AG09309 (cell line): ENCODE measurements around the gene HMG20A.

Experiments
- DNase-seq: peaks from one replicate; pipeline ENCODE4 v3.0.0-alpha.2; 2010; ENCODE audit warnings: low read depth
- H3K4me3 ChIP-seq: 2 replicates; pipeline ENCODE4 v1.5.1; 2011; ENCODE audit warnings: mild to moderate bottlenecking, low read depth, low read length, moderate library complexity; ENCODE audit not compliant: control insufficient read depth
- CTCF ChIP-seq: IDR thresholded peaks from 2 replicates; pipeline ENCODE4 v1.5.1; 2011; ENCODE audit warnings: mild to moderate bottlenecking, low read depth, low read length, inconsistent platforms; ENCODE audit not compliant: insufficient read depth, control insufficient read depth; ENCODE audit errors: missing control alignments

Gene HMG20A

GRCh38 chr15:77510066-77511057, 89.7 kb downstream of the HMG20A start:
- H3K4me3 ChIP-seq = no peak overlapping the region
- no peak for DNase-seq
- TF ChIP-seq CTCF = no peak

- no peak for DNase-seq
- no peak for TF ChIP-seq CTCF
- H3K4me3 ChIP-seq = no peak overlapping the region
These were observed 91.2 kb downstream of the HMG20A start for GRCh38 chr15:77511869-77512268.

DNA sequence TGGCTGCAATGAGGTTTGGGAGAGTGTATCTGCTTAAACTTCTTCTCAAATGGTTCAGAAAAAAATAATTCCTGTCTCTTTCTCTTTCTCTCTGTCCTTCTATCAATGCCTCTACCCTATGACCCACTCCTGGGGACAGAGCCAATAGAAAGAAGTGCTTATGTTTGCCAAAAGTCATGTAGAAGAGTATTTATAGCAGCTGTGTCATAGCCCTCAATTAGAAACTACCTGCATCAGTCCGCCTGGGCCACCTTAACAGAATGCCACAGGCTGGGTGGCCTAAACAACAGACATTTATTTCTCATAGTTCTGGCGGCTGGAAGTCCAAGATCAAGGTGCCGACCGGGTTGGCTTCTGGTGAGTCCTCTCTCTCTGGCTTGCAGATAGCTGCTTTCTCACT, 92.5 kb downstream of the HMG20A start:
- no peak for DNase-seq
- no peak overlapping the region for H3K4me3 ChIP-seq
- TF ChIP-seq CTCF = no peak

DNA sequence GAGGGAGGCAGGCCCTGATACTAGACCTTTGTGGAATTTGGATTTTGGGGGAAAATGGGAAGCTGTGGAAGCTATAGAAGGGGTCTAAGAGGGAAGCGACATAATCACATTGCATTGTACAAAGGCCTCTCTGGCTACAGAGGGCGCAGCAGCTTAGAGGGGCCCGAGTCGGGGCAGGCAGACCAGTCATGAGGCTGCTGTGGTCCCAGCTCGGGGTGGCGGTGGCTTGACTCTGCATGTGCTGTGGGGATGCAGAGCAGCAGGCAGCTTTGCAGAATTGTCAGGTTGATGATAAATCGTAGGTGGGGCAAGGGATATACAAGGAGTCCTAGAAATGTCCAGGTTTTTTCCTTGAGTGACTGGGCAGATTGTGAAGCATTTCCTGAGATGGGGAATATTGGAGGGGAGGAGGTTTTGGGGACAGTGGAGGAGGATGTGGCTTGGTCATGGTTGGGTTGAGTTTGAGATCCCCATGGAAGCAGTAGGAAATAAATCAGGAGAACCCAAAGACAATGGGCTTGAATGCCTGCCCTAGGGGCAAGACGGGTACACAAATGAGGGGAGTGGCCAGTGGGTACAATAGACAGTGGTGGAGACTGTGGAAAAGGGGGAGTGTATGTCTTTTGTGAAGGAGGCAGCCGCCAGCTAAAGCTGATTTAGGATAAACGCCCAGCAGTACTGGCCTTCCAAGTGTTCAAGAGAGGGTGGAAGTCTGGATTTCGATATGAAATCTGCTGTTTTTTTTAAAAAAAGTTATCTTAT, 94.1 kb downstream of the HMG20A start:
- DNase-seq = no peak
- no peak for TF ChIP-seq CTCF

GRCh38 chr15:77515613-77516012, 94.9 kb downstream of the HMG20A start:
- no peak overlapping the region for H3K4me3 ChIP-seq
- no peak for TF ChIP-seq CTCF
- no peak for DNase-seq

More for the DNA sequence above, 94.1 kb downstream of the HMG20A start:
- no peak overlapping the region for H3K4me3 ChIP-seq

DNA sequence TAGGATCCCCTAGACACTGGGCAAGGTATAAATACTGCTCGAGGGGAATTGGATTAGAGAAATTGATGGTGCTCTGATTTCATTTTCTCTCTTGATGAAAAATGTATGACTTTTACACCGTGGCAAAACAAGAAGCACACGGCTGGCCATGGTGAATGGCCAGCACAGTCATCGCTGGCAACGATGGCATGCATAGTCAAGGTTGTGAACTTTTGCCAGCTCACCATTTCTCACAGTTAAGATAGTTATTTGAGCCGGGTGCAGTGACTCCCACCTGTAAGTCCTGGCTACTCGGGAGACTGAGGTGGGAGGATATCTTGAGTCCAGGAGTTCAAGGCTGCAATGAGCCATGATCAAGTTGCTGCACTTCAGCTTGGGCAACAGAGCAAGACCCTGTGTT, 95.4 kb downstream of the HMG20A start:
- DNase-seq = no peak
- TF ChIP-seq CTCF = no peak
- no peak overlapping the region for H3K4me3 ChIP-seq
